K562 (cell line): ENCODE data around the gene LGALS7B. TPM values are rescaled to one million over a fixed set of nuclear protein-coding genes. Genes with fewer than 3 reads are reported as not detected.

Experiments used
- BRF1 ChIP-seq: IDR thresholded peaks from 3 replicates; pipeline ENCODE4 v1.6.1; 2011; ENCODE audit warnings: borderline replicate concordance, mild to moderate bottlenecking; ENCODE audit not compliant: insufficient read length; ENCODE audit errors: extremely low read depth
- CBFA2T3 ChIP-seq: fragments of 450-650 bp; IDR thresholded peaks from 2 replicates; pipeline ENCODE4 v1.6.1; 2017
- CREM ChIP-seq: IDR thresholded peaks from 2 replicates; pipeline ENCODE4 v1.6.1; 2014; ENCODE audit warnings: antibody characterized with exemption, low read depth
- JUND ChIP-seq, 2 experiments: IDR thresholded peaks; 2 replicates in 1 of 2; 3 replicates in 1 of 2; pipeline ENCODE4 v1.6.1; 2011; ENCODE audit warnings: borderline replicate concordance in 2 of 2, low read depth in 2 of 2, low read length in 2 of 2, improper control_type of control experiment in 1 of 2, missing biosample characterization in 1 of 2, missing genetic modification characterization in 1 of 2, missing genetic modification reagents in 1 of 2
- KAT7 ChIP-seq: sonication (generic); formaldehyde crosslinking; IDR thresholded peaks from 2 replicates; pipeline ENCODE4 v1.8.0; 2022; ENCODE audit warnings: missing genetic modification reagents, mild to moderate bottlenecking, borderline replicate concordance
- MAZ ChIP-seq, 2 experiments: fragments of 450-650 bp in 1 of 2; sonication (generic) in 1 of 2; formaldehyde crosslinking; IDR thresholded peaks in 1 of 2; conservative IDR thresholded peaks in 1 of 2; 2 replicates each; pipeline versions ENCODE4 v1.4.0 to v1.5.0; 2020; ENCODE audit warnings: mild to moderate bottlenecking in 1 of 2, missing genetic modification reagents in 1 of 2
- MEIS2 ChIP-seq: fragments of 450-650 bp; IDR thresholded peaks from 2 replicates; pipeline ENCODE4 v1.6.1; 2014; ENCODE audit warnings: mild to moderate bottlenecking; ENCODE audit not compliant: partially characterized antibody
- PBX2 ChIP-seq, 2 experiments: IDR thresholded peaks in 1 of 2; conservative IDR thresholded peaks in 1 of 2; 2 replicates each; pipeline ENCODE4 v1.6.1; 2016; ENCODE audit warnings: low read depth in 2 of 2, mild to moderate bottlenecking in 1 of 2, missing compliant biosample characterization in 1 of 2, missing genetic modification characterization in 1 of 2, moderate library complexity in 1 of 2
- PRPF4 ChIP-seq: fragments of 200-400 bp; formaldehyde crosslinking; IDR thresholded peaks from one replicate; pipeline ENCODE4 v1.6.1; 2017; ENCODE audit warnings: low read length, low read depth, mild to moderate bottlenecking; ENCODE audit not compliant: insufficient read depth, poor library complexity, severe bottlenecking
- SOX6 ChIP-seq: fragments of 450-650 bp; IDR thresholded peaks from 2 replicates; pipeline ENCODE4 v1.6.1; 2014; ENCODE audit warnings: mild to moderate bottlenecking
- TCF3 ChIP-seq: sonication (generic); formaldehyde crosslinking; IDR thresholded peaks from 2 replicates; pipeline ENCODE4 v1.4.0; 2020; ENCODE audit warnings: mild to moderate bottlenecking, missing genetic modification reagents
- TEAD4 ChIP-seq, 2 experiments: sonication (generic) in 1 of 2; formaldehyde crosslinking in 1 of 2; IDR thresholded peaks; 2 replicates each; pipeline versions ENCODE4 v1.6.1 to v1.8.0; 2012 to 2022; ENCODE audit warnings: borderline replicate concordance in 1 of 2, inconsistent platforms in 1 of 2, low read length in 1 of 2, mild to moderate bottlenecking in 1 of 2, missing genetic modification reagents in 1 of 2
- ZEB2 ChIP-seq: fragments of 450-650 bp; IDR thresholded peaks from 2 replicates; pipeline ENCODE4 v1.6.1; 2016
- ZNF134 ChIP-seq: fragments of 250-450 bp; sonication (Bioruptor Pico); conservative IDR thresholded peaks from 2 replicates; pipeline ENCODE4 v1.4.0; 2020
- ZNF23 ChIP-seq: fragments of 250-450 bp; sonication (Bioruptor Pico); IDR thresholded peaks from 2 replicates; pipeline ENCODE4 v1.4.0; 2020; ENCODE audit warnings: mild to moderate bottlenecking
- ZNF24 ChIP-seq: fragments of 450-650 bp; IDR thresholded peaks from 2 replicates; pipeline ENCODE4 v1.6.1; 2016
- polyA plus RNA-seq, 8 experiments: library from polyadenylated mRNA; depleted of rRNA in 4 of 8; stranded (reverse) in 5 of 8; unstranded in 3 of 8; fragments of >200 nt; fragmentation: Nextera tagmentation in 2 of 8; fragmentation: Illumina TruSeq in 1 of 8; extraction: Ambion mirVana in 2 of 8; extraction: Trizol in 1 of 8; gene quantifications; 2 replicates each; pipeline versions ENCODE4 v1.2.1 to v1.2.3, GENCODE V29; 2011 to 2014; ENCODE audit warnings: inconsistent platforms in 1 of 8, missing spikeins in 1 of 8
- total RNA-seq, 7 experiments: library from RNA; depleted of rRNA in 6 of 7; stranded (reverse); fragments of >200 nt in 6 of 7; fragmentation: Illumina TruSeq in 2 of 7; extraction: Trizol in 2 of 7; gene quantifications; 2 replicates each; pipeline versions ENCODE4 v1.2.1 to v1.2.3, GENCODE V29; 2011 to 2021; ENCODE audit warnings: low replicate concordance in 1 of 7
- TF ChIP-seq, protein P1 (sequence below): fragments of 450-650 bp; IDR thresholded peaks from 2 replicates; pipeline ENCODE4 v1.6.1; 2017; ENCODE audit warnings: antibody characterized with exemption, mild to moderate bottlenecking
- TF ChIP-seq, protein P2 (sequence below): sonication (generic); formaldehyde crosslinking; IDR thresholded peaks from 2 replicates; pipeline ENCODE4 v1.9.0; 2022; ENCODE audit warnings: mild to moderate bottlenecking, missing genetic modification reagents
- TF ChIP-seq, protein P3 (sequence below): fragments of 250-450 bp; sonication (Bioruptor Pico); IDR thresholded peaks from 2 replicates; pipeline ENCODE4 v1.5.0; 2022; ENCODE audit warnings: mild to moderate bottlenecking

The LGALS7B gene
- total and polyA plus RNA-seq, 9 of the 15 experiments (the other 6 are each of a cell fraction or from before 2014, with no cell fraction given), result not detected

DNA sequence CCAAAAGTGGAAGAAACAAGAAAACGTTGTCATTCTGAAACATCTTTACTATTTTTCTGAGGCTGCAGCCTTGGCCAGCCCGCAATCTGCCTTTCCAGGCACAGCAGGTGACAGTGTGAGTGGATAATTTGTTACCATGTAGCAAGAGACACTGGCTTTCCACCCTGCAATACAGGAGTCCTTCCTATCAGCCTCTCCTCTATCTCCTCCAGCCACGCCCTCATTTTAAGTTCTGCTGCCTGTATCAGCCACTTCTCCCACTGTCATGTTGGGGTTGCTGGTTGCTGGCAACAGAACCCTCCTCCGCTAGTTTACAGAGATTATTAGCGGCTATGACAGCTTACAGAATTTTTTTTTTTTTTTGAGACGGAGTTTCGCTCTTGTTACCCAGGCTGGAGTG lies 7.9 kb upstream of the LGALS7B start (continued):
- TF ChIP-seq, protein P1, sequence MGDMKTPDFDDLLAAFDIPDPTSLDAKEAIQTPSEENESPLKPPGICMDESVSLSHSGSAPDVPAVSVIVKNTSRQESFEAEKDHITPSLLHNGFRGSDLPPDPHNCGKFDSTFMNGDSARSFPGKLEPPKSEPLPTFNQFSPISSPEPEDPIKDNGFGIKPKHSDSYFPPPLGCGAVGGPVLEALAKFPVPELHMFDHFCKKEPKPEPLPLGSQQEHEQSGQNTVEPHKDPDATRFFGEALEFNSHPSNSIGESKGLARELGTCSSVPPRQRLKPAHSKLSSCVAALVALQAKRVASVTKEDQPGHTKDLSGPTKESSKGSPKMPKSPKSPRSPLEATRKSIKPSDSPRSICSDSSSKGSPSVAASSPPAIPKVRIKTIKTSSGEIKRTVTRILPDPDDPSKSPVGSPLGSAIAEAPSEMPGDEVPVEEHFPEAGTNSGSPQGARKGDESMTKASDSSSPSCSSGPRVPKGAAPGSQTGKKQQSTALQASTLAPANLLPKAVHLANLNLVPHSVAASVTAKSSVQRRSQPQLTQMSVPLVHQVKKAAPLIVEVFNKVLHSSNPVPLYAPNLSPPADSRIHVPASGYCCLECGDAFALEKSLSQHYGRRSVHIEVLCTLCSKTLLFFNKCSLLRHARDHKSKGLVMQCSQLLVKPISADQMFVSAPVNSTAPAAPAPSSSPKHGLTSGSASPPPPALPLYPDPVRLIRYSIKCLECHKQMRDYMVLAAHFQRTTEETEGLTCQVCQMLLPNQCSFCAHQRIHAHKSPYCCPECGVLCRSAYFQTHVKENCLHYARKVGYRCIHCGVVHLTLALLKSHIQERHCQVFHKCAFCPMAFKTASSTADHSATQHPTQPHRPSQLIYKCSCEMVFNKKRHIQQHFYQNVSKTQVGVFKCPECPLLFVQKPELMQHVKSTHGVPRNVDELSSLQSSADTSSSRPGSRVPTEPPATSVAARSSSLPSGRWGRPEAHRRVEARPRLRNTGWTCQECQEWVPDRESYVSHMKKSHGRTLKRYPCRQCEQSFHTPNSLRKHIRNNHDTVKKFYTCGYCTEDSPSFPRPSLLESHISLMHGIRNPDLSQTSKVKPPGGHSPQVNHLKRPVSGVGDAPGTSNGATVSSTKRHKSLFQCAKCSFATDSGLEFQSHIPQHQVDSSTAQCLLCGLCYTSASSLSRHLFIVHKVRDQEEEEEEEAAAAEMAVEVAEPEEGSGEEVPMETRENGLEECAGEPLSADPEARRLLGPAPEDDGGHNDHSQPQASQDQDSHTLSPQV, result no peak
- TF ChIP-seq ZNF134, result no peak
- peak; percentile 52; the same call in 1 of the 2 replicates for TF ChIP-seq SOX6
- peak; percentile 35; the same call in 1 of the 2 replicates for TF ChIP-seq JUND (IDR thresholded peaks at IDR 0.05; ENCODE audit: borderline replicate concordance, low read depth, low read length)
- TF ChIP-seq JUND (tag; IDR thresholded peaks at IDR 0.05; ENCODE audit: borderline replicate concordance, low read depth, low read length), result no peak
- TF ChIP-seq CREM, result peak; percentile 42
- TF ChIP-seq, protein P2, sequence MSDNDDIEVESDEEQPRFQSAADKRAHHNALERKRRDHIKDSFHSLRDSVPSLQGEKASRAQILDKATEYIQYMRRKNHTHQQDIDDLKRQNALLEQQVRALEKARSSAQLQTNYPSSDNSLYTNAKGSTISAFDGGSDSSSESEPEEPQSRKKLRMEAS (CRISPR knock-in tag), result peak; percentile 47; the same call in 1 of the 2 replicates
- TF ChIP-seq BRF1, result no peak
- peak in 1 of 2 experiments; percentile 47; a peak in 1 of 4 replicates for TF ChIP-seq MAZ (CRISPR knock-in tag; conservative IDR thresholded peaks at IDR 0.05 in 1 of 2, IDR thresholded peaks at IDR 0.05 in 1 of 2)
- TF ChIP-seq ZNF23 (CRISPR knock-in tag), result no peak
- TF ChIP-seq KAT7 (CRISPR knock-in tag), result no peak
- no peak for TF ChIP-seq PRPF4
- TF ChIP-seq ZNF24, result no peak
- TF ChIP-seq CBFA2T3, result peak; percentile 89
- peak; percentile 94 for TF ChIP-seq TCF3 (CRISPR knock-in tag)
- TF ChIP-seq PBX2 (CRISPR knock-in tag; IDR thresholded peaks at IDR 0.05; ENCODE audit: low read depth), result no peak
- peak; percentile 77 for TF ChIP-seq PBX2 (tag; conservative IDR thresholded peaks at IDR 0.05; ENCODE audit: low read depth)
- TF ChIP-seq ZEB2, result peak; percentile 51; the same call in 1 of the 2 replicates
- TF ChIP-seq, protein P3, sequence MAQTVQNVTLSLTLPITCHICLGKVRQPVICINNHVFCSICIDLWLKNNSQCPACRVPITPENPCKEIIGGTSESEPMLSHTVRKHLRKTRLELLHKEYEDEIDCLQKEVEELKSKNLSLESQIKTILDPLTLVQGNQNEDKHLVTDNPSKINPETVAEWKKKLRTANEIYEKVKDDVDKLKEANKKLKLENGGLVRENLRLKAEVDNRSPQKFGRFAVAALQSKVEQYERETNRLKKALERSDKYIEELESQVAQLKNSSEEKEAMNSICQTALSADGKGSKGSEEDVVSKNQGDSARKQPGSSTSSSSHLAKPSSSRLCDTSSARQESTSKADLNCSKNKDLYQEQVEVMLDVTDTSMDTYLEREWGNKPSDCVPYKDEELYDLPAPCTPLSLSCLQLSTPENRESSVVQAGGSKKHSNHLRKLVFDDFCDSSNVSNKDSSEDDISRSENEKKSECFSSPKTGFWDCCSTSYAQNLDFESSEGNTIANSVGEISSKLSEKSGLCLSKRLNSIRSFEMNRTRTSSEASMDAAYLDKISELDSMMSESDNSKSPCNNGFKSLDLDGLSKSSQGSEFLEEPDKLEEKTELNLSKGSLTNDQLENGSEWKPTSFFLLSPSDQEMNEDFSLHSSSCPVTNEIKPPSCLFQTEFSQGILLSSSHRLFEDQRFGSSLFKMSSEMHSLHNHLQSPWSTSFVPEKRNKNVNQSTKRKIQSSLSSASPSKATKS (CRISPR knock-in tag), result no peak
- peak; percentile 80 for TF ChIP-seq TEAD4 (IDR thresholded peaks at IDR 0.05; ENCODE audit: low read length)
- no peak for TF ChIP-seq TEAD4 (CRISPR knock-in tag; IDR thresholded peaks at IDR 0.05; ENCODE audit: borderline replicate concordance)
- peak; percentile 91 for TF ChIP-seq MEIS2
